Hematopoietic multipotent progenitor cell treated with erythropoietin and hydrocortisone succinate and interleukin-3 and kit ligand, for 17 days (in vitro differentiated cells): ENCODE data around the gene LINGO3.

Experiments
- DNase-seq: peaks from one replicate; pipeline ENCODE4 v3.0.0-alpha.2; 2015; ENCODE audit warnings: low spot score

LINGO3 gene

DNA sequence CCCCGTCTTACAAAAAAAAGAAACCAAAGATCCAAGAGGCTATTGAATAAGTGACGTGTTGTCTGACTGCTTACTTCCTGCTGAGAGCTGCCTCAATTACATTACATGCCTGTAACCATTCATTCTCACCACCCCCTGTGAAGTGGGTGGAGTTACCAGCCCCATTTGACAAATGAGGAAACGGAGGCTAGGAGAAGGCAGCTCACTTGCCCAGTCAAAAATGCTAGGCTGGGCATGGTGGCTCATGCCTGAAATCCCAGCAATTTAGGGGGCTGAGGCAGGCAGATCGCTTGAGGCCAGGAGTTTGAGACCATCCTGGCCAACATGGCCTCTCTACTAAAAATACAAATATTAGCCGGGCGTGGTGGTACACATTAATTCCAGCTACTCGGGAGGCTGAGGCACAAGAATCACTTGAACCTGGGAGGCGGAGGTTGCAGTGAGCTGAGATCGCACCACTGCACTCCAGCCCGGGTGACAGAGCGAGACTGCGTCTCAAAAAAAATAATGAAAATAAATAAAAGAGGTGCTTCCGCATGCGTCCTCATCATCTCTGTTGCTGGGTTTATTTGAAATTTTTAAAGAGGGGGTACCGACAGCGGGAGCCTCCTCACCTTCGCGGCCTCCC lies 19.9 kb upstream of the LINGO3 start:
- peak; percentile 21 for DNase-seq

GRCh38 chr19:2326699-2327360 lies 18.9 kb upstream of the LINGO3 start:
- no peak for DNase-seq

DNA sequence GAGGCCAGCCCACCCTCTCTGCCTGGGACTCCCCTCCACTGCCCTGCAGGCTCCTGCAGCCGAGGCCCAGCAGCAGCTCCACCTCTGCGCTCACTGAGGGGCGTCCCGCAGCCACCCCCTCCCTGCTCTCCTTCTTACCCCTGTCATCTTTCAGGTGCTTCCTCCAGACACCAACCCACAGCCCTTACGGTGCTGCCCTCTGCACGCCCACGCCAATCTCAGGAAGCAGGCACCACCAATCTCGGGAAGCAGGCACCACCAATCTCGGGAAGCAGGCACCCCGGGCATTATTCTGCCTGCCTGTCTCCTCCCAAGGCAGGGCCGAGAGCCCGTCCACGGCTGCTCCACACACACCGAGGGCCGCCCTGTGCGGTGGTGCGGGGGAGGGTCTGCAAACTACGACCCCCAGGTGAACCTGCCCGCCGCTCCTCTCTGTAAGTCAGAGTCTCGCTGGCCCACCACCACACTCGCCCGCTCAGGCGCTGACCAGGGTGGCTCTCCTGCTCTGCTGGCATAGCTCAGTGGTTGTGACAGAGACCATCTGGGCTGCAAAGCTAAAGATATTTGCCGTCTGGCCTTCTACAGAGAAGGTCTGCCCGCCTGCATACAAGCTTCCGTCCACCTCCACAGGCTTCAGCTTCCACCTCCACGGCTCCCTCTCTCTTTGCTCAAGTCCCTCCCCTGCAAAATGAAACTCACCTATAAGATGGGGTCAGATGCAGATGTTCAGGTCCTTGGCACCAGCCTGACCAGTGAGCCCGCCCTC lies 17.5 kb upstream of the LINGO3 start:
- no peak for DNase-seq

- DNase-seq = no peak
Measured at GRCh38 chr19:2324220-2324948, 16.4 kb upstream of the LINGO3 start.

DNA sequence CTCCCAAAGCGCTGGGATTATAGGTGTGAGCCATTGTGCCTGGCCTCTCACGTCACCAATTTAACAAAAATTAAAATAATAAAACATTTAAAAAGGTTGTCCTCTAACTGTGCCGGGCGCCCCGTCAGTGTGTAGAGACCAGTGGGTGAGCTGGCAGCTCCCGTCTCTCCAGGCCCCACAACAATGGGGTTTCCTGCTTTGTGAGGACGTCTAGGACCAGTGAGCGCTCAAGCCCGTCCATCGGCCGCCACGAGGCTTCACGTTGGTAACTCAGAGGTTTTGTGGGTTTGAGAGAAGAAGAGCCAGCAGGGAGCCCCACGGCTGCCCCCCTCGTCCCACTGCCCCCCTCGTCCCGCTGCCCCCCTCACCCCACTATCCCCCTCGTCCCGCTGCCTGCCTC lies 15.8 kb upstream of the LINGO3 start:
- DNase-seq = no peak

DNA sequence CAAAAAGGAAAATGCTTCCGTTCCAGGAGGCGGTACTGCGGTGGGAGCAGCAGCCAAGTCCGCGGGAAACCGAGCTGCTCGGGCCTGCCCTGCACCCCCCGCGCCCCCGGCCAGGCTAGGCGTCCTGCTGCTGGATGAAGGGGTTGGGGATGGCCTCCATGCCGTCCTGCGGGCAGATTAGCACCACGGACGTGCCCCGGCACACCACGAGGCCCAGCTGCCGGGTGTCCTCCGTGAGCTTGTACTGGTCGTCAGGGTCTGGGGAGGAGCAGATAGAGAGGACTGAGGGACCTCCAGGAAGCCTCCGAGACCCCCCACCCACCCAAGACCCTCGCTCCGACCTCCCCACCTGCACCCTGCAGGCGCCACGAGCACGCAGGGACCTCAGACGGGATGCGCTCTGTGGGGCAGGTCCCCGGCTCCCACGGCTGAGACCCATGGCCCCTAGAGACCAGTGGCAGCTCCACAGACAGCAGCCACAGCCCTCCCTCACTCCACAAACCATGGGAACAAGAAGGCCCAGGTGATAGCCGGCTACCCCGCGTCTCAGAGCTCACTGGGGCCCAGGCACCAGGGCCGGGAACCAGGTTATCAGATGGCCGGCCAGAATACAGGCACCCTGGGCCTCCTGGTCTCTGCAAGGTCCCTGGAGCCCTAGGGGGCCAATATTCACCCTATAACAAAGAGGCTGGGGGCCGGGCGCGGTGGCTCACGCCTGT lies 13.8 kb upstream of the LINGO3 start:
- DNase-seq = no peak

DNA sequence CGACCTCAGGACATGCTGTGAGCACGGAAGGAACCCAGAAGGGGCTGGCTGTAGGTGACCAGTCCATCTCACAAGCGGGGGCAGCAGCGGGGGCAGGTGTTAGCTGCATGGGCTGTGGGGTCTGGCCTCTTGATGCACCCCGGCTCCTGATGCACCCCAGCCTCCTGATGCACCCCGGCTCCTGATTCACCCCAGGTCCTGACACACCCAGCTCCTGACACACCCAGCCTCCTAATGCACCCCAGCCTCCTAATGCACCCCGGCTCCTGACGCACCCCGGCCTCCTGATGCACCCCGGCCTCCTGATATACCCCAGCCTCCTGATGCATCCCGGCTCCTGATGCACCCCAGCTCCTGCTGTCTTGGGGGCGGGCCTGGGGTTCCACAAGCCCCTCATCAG lies 13.0 kb upstream of the LINGO3 start:
- no peak for DNase-seq

DNA sequence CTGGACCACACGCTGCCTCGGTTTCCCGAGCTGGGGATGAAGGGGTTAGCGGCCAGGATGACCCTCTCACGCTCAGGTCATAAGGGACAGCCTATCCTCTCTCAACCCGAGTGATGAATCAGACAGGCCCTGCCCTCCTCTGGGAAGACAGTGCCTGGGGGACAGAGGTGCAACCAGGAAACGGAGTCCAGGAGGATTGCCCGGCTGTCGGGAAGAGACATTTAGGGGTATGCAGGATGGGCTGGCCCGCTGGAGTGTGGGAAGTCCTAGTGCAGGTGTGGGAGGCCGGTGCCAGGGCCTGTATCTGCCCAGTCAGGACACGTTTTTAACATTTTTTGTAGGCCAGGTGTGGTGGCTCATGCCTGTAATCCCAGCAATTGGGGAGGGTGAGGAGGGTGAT lies 12.1 kb upstream of the LINGO3 start:
- no peak for DNase-seq

- no peak for DNase-seq
Measured at GRCh38 chr19:2319551-2319950, 11.6 kb upstream of the LINGO3 start.

DNA sequence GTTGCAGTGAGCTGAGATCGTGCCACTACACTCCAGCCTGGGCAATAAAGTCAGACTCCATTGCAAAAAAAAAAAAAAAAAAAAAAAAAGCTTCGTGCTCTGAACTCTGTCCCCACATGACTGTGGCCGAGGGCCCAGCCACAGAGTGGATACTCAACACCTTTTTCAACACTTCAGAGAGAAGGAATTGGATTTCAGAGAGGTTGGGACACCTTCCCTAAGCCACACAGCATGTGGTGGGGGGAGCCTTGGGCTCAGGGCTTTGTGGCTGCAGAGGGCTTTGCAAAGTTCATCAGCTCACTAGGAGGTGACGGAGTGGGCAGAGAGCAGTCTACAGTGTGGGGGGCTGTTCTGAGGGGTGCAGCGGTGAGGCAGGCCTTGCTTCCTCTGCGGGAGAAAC lies 11.0 kb upstream of the LINGO3 start:
- no peak for DNase-seq

- DNase-seq = no peak
Measured at GRCh38 chr19:2317756-2318155, 9.8 kb upstream of the LINGO3 start.

DNA sequence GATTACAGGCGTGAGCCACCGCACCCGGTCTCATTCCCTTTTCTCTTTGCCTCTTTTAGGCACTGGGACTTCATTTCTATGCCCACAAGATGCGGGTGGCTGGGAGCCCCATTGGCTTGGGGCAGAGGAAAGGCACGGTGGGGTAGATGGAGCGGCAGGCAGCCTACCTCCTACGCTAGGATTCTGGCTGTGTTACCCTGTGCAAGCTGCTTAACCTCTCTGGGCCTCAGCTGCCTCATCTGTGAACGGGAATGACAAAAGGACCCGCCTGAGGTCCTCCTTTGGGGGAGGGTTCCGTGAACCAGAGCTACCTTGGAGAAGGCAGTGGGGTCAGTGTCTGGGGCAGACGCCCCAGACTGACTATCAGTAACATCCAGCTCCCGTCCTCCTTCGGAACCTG lies 9.3 kb upstream of the LINGO3 start:
- no peak for DNase-seq

GRCh38 chr19:2315818-2316353 lies 7.9 kb upstream of the LINGO3 start:
- peak; percentile 27 for DNase-seq

GRCh38 chr19:2315121-2315817 lies 7.3 kb upstream of the LINGO3 start:
- no peak for DNase-seq

- DNase-seq = no peak
Measured at GRCh38 chr19:2312820-2313501, 5.0 kb upstream of the LINGO3 start.

- no peak for DNase-seq
Measured at GRCh38 chr19:2311093-2311492, 3.1 kb upstream of the LINGO3 start.

DNA sequence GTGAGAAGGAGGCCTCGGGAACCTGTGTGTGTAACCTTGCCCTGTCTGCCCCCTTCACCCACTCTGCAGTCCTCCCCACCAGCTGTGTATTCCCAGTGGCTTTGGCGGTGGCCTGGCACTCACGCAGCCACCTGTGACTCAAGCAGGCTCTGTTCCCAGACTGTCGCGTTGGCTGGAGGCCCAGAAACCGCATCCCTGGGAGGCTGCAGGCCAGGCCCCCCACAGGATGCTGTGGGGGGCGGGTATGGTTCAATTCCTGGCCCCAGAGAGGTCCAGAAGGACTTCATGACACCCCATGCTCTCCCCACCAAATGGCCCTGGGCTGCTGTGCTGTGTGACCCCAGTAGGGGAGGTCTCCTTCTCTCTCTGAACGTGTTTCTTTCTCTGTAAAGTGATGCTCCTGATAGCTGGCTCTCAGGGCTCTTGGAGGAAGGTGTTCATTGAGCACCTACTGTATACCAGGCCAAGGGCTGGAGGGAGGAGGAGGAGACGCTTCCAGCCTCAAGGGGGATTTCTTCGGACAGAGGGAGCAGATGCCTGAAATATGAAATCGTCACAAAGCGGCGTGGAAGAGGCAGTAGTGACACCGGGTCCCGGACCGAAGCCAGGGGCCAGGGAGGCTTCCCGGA lies 1.9 kb upstream of the LINGO3 start:
- no peak for DNase-seq

DNA sequence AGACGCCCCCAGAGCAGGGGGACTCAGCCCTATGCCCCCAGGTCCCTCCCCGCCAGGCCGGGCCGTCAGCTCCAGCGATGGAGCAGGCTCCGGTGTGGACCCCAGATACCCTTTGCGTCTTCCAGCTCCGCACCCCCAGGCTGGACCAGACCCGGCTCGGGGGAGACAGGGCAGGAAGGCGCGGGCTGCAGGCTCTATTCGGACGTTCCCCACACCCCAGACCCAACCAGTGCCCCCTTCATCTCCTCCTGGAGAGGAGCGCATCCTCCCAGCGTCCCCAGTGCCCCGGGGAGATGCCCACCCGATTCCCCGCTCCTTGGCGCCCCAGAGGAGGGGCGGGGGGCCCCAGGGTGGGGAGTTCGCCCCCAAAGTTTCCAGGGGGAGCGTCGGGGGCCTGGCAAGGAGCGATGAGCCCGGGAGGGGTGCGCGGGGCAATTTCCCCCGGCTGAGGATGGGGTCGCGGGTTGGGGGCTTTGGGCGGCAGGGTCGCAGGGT lies 389 bp downstream of the LINGO3 start:
- no peak for DNase-seq

DNA sequence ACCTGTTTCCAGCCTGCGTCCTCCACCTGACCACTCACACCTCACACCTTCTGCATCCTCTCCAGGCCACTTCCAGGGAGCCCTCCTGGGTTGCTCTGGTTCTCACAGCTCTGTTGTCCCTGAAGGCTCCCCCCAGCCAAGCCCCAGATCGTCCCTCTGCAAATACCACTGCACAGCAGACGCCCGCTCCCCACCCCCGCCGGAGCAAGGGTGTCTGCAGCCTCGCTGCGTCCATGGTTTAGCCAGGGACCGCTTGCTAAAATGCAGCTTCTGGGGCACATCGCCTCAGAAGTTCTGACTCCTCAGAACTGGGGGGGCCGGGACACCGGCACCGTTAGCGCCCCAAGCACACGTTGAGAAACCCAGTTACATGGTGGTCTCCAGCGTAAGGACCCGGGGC lies 983 bp downstream of the LINGO3 start:
- DNase-seq = no peak

DNA sequence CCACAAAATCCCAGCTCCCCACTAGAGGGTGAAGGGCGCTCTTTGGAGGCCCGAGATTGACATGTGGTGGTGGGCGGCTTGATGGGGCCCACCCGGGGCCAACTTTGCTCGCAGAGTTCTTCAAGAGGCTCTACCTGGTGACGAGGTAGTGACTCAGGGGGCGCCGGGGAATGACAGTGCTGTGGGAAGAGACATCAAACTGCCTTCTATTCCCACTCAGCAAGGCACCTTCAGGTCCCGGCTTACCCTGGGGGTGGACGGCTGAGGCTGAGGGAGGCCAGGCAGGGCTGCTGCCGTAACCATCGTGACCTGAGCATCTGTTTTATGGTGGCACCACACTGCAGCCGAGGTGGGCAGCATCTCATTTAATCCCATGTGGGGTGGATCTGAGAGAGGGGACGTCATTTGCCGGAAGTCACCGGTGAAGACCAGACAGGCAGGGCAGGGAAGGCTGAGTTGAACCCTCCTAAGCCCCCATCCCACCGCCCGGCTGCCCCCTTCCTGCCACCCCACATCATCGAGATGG lies 1.6 kb downstream of the LINGO3 start:
- no peak for DNase-seq
